ENCODE data around the gene GJD4. TPM values are rescaled to one million over a fixed set of nuclear protein-coding genes. Genes with fewer than 3 reads are reported as not detected.

The GJD4 gene
- total RNA-seq, 1 experiment from 2014 or later, result not detected

DNA sequence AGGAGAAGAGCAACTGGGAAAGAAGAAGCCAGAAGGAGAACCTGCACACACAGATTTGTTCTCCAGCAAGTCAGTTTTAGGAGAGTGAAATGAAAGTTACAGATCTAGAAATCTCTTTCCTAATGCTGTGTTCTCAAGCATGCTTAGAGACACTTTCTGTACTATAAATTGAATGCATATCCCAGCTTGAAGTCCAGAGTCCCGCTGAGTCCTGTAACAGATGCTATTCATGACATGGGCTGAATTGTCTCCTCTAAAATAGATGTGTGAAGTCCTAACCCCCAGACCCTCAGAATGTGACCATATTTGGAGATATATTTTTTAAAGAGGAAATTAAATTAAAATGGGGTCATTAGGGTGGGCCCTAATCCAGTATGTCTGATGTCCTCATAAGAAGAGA is 46.9 kb upstream of the GJD4 start (continued):
- TF ChIP-seq POLR2AphosphoS5 (IDR thresholded peaks at IDR 0.05; ENCODE audit: low read depth, low read length) (no peak), TCF7L2 (IDR thresholded peaks at IDR 0.05; ENCODE audit: borderline replicate concordance, extremely low read depth, insufficient read depth, insufficient read length) (no peak), ZNF274 (IDR thresholded peaks at IDR 0.05; ENCODE audit: low read depth, low read length) (no peak), CBX3 (IDR thresholded peaks at IDR 0.05; ENCODE audit: low read depth) (no peak), JUND (IDR thresholded peaks at IDR 0.05) (no peak), SIN3A (IDR thresholded peaks at IDR 0.05; ENCODE audit: low read depth) (no peak), ZFX (IDR thresholded peaks at IDR 0.05) (no peak), RAD21 (IDR thresholded peaks at IDR 0.05; ENCODE audit: low read depth) (no peak), POLR2A (IDR thresholded peaks at IDR 0.05; ENCODE audit: borderline replicate concordance, extremely low read depth, insufficient read depth, insufficient read length) (no peak), CEBPB (IDR thresholded peaks at IDR 0.05; ENCODE audit: low read depth) (no peak)
- TF ChIP-seq, protein P1, sequence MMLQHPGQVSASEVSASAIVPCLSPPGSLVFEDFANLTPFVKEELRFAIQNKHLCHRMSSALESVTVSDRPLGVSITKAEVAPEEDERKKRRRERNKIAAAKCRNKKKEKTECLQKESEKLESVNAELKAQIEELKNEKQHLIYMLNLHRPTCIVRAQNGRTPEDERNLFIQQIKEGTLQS (IDR thresholded peaks at IDR 0.05), result no peak

DNA sequence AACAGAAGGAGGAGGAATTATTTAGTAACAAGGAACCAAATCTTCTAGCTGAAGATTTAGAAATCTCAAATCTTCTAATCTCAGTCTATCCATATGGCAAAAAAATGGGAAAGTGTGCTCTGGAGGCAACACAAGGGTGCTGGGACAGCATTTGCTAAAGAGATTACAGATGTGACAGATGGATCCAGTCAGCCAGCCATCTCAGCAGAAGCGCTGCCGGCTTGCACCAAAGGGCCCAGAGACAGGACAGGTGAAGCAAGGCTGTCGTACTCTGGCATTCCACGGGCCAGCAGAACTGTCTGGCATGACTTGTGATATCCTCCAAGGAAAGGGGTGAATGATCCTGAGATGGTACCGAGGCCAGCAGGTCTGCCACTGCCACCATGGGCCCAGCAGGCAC is 45.7 kb upstream of the GJD4 start:
- Histone ChIP-seq H3K9me2 (ENCODE audit: insufficient read depth) (no peaks in the 10 kb centered on the region), H3K4me1 (ENCODE audit: control insufficient read depth in 1 of 2, insufficient read depth in 2 of 2, low read length in 2 of 2) (no peaks in the 10 kb centered on the region), H3K4me3 (replicated peaks in 1 of 2; ENCODE audit: low read depth in 1 of 2, low read length in 2 of 2) (no peak overlapping the region), H2AFZ (ENCODE audit: low read depth, low read length, poor library complexity, severe bottlenecking) (no peak overlapping the region), H3K27ac (ENCODE audit: low read depth, low read length) (no peak overlapping the region), H3K9ac (ENCODE audit: low read length) (no peak overlapping the region), H3K79me2 (ENCODE audit: insufficient read depth, low read length) (no peaks in the 10 kb centered on the region), H4K20me1 (ENCODE audit: insufficient read depth) (no peaks in the 10 kb centered on the region), H3K9me3 (ENCODE audit: control insufficient read depth in 1 of 2, insufficient read depth in 1 of 2, low read depth in 1 of 2, low read length in 2 of 2) (no peaks in the 10 kb centered on the region), H3K27me3 (ENCODE audit: insufficient read depth, low read length) (no peaks in the 10 kb centered on the region), H3K36me3 (ENCODE audit: control insufficient read depth in 1 of 2, insufficient read depth in 2 of 2, low read length in 2 of 2) (no peaks in the 10 kb centered on the region), H3K4me2 (ENCODE audit: low read length) (no peak overlapping the region)
- DNase-seq (ENCODE audit: low read depth, low spot score), result no peak
- ChIA-PET POLR2A (no interaction called here), CTCF (no interaction called here), RAD21 (ENCODE audit: low non-redundant PET in 1 of 2, low total read pairs in 2 of 2, uncharacterized antibody in 2 of 2, unreplicated experiment in 2 of 2) (no interaction called here)
- BruUV-seq (replicated peaks), result no TSS peak
- intact Hi-C loops (cut with micrococcal nuclease), result no loop called here
- no peak for ATAC-seq
- TF ChIP-seq, protein P2, sequence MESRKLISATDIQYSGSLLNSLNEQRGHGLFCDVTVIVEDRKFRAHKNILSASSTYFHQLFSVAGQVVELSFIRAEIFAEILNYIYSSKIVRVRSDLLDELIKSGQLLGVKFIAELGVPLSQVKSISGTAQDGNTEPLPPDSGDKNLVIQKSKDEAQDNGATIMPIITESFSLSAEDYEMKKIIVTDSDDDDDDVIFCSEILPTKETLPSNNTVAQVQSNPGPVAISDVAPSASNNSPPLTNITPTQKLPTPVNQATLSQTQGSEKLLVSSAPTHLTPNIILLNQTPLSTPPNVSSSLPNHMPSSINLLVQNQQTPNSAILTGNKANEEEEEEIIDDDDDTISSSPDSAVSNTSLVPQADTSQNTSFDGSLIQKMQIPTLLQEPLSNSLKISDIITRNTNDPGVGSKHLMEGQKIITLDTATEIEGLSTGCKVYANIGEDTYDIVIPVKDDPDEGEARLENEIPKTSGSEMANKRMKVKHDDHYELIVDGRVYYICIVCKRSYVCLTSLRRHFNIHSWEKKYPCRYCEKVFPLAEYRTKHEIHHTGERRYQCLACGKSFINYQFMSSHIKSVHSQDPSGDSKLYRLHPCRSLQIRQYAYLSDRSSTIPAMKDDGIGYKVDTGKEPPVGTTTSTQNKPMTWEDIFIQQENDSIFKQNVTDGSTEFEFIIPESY (IDR thresholded peaks at IDR 0.05; ENCODE audit: extremely low read depth, insufficient replicate concordance, low read length), result no peak
- no peak for TF ChIP-seq POLR2AphosphoS5 (IDR thresholded peaks at IDR 0.05; ENCODE audit: low read depth, low read length)
- TF ChIP-seq SIN3A (IDR thresholded peaks at IDR 0.05; ENCODE audit: low read depth), result no peak
- TF ChIP-seq FOSL1 (IDR thresholded peaks at IDR 0.05; ENCODE audit: low read depth), result no peak
- TF ChIP-seq EZH2 (IDR thresholded peaks at IDR 0.05), result no peak
